D721Med (cell line): ENCODE results near the gene GRIN2C.

ENCODE experiments used
- DNase-seq: peaks from one replicate; pipeline ENCODE4 v3.0.0; 2011; ENCODE audit warnings: low spot score; ENCODE audit not compliant: insufficient read length
- FAIRE-seq: peaks from 2 replicates; lab custom pipeline; 2011; peaks lifted over from hg19 to GRCh38; lab: Jason Lieb, UNC
- CTCF ChIP-seq: IDR thresholded peaks from 2 replicates; pipeline ENCODE4 v1.5.1; 2012; ENCODE audit warnings: mild to moderate bottlenecking, control low read depth; ENCODE audit not compliant: insufficient read depth; ENCODE audit errors: missing control alignments

The GRIN2C gene

GRCh38 chr17:74850914-74851313 is 8.8 kb downstream of the GRIN2C start:
- TF ChIP-seq CTCF: no peak
- no peak for DNase-seq
- FAIRE-seq: no peak

- no peak for FAIRE-seq
- no peak for DNase-seq
- no peak for TF ChIP-seq CTCF
These were observed 9.4 kb downstream of the GRIN2C start for GRCh38 chr17:74850310-74850709.

- no peak for TF ChIP-seq CTCF
- FAIRE-seq (no peak), DNase-seq (no peak)
These were observed 10.9 kb downstream of the GRIN2C start for GRCh38 chr17:74848656-74849399.

- no peak for FAIRE-seq
- DNase-seq: no peak
- TF ChIP-seq CTCF: no peak
These were observed 13.1 kb downstream of the GRIN2C start for GRCh38 chr17:74846621-74847020.

GRCh38 chr17:74843352-74843627 is 16.4 kb downstream of the GRIN2C start:
- TF ChIP-seq CTCF: no peak
- no peak for DNase-seq
- FAIRE-seq: no peak

GRCh38 chr17:74842599-74843351 is 16.9 kb downstream of the GRIN2C start:
- DNase-seq (peak; percentile 91), FAIRE-seq (no peak)
- TF ChIP-seq CTCF: peak; percentile 53

GRCh38 chr17:74842146-74842598 is 17.5 kb downstream of the GRIN2C start:
- FAIRE-seq (no peak), DNase-seq (no peak)
- no peak for TF ChIP-seq CTCF
